Urinary bladder (tissue), 4 donors: ENCODE results near the gene SERPINB6. TPM values are rescaled to one million over a fixed set of nuclear protein-coding genes. Genes with fewer than 3 reads are reported as not detected.
A peak's percentile ranks its signal among the peaks of the same experiment; 100 is the strongest.
"Not testable (repeated sequence)": the region's sequence is repeated elsewhere in the genome, so short reads cannot be mapped to it uniquely, and the experiment has no call there.

ENCODE experiments used
- DNase-seq: peaks from one replicate; pipeline ENCODE4 v3.0.0-alpha.2; 2015; ENCODE audit errors: extremely low spot score
- H3K27ac ChIP-seq: one replicate; pipeline ENCODE4 v1.5.1; 2013; ENCODE audit warnings: low read depth, mild to moderate bottlenecking, moderate library complexity
- H3K36me3 ChIP-seq: one replicate; pipeline ENCODE4 v1.6.1; 2013; ENCODE audit warnings: mild to moderate bottlenecking, moderate library complexity; ENCODE audit not compliant: insufficient read depth
- H3K4me1 ChIP-seq: one replicate; pipeline ENCODE4 v1.6.1; 2013; ENCODE audit warnings: mild to moderate bottlenecking, moderate library complexity; ENCODE audit not compliant: insufficient read depth
- H3K4me3 ChIP-seq: one replicate; pipeline ENCODE4 v1.5.1; 2013; ENCODE audit warnings: low read depth, low read length
- WGBS: extraction: QIAGEN DNeasy Blood & Tissue Kit; methylation state at CpG from one replicate; pipeline ENCODE4 v1.1.7; 2013; 5-methylcytosine and 5-hydroxymethylcytosine counted together
- polyA plus RNA-seq: library from polyadenylated mRNA; stranded (reverse); fragments of 200-250 nt; gene quantifications from one replicate; pipeline ENCODE4 v1.2.3, GENCODE V29; 2013
- total RNA-seq: library from RNA; depleted of rRNA; stranded (reverse); fragments of >200 nt; gene quantifications from one replicate; pipeline ENCODE4 v1.2.3, GENCODE V29; 2014
- donor health status: healthy with polysubstance abuse.
- donor health status: healthy.

Gene SERPINB6
- total and polyA plus RNA-seq, 2 donors: 58.8 to 130 TPM

DNA sequence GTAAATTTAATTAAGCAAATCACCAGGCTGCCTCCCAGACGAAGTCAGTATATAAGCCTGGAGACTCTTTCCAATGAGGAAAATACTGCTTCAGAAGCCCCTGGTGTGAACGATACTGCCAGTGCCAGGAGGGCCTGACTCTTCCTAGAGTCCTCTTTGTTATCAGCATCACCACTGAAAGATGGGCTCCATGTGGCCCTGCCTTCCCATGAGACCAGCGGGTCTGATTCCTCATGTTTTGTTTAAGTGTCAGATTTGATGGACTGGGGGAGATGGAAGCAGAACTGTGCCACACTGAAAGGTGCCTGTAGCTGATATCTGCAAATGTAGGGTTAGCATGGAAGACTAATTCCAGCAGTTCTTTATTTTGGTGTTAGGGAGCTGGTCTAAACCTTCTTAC lies 36.2 kb upstream of the SERPINB6 start:
- no peak for DNase-seq
- WGBS: 87% methylated on average over 3 of the region's 3 CpGs
- Histone ChIP-seq H3K36me3 (peaks cover 3% of the 10 kb centered on the region), H3K27ac (no peak overlapping the region), H3K4me3 (no peak overlapping the region), H3K4me1 (no peaks in the 10 kb centered on the region)

DNA sequence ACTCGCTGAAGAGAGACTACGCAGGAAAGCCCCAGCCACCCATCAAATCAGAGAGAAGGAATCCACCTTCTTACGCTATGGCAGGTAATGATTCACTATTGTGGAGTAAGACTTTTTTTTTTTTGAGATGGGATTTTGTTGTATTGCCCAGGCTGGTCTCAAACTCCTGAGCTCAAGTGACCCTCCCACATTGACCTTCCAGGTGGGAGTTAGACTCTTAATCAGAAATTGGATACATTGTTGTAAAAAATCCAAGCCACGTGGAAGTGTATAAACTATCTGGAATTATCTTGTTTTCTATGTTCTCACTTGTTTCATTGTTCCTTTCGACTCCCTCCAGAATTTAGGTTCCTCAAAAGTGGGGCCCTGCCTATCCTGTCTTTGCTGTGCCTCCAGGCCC lies 35.1 kb upstream of the SERPINB6 start:
- no peak overlapping the region for H3K27ac ChIP-seq
- H3K4me1 ChIP-seq: no peaks in the 10 kb centered on the region
- no peak overlapping the region for H3K4me3 ChIP-seq
- peaks cover 3% of the 10 kb centered on the region for H3K36me3 ChIP-seq
- 88% methylated on average over 5 of the region's 5 CpGs for WGBS
- DNase-seq: no peak

DNA sequence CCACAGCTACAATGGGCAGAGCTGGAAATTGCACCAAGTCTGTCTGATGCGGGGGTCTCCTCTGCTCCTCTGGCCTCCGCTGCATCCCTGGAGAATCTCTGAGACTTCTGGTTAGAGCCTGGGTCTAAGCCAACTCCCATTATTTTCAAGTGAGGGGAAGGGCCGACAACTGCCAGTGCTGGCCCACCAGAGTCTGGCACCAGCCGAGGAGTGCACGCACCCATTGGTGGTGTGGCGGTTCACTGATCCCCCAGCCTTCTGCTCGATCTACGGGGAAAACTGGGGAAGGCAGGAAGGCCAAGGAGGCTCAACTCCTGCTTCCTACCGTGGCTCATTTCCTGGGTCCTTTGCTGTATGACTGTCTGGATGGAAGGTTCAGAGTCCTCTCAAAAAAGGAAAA lies 34.5 kb upstream of the SERPINB6 start:
- H3K4me3 ChIP-seq: no peak overlapping the region
- WGBS: 93% methylated on average over 9 of the region's 9 CpGs
- H3K4me1 ChIP-seq: no peaks in the 10 kb centered on the region
- no peak for DNase-seq
- H3K27ac ChIP-seq: no peak overlapping the region
- H3K36me3 ChIP-seq: peaks cover 3% of the 10 kb centered on the region

DNA sequence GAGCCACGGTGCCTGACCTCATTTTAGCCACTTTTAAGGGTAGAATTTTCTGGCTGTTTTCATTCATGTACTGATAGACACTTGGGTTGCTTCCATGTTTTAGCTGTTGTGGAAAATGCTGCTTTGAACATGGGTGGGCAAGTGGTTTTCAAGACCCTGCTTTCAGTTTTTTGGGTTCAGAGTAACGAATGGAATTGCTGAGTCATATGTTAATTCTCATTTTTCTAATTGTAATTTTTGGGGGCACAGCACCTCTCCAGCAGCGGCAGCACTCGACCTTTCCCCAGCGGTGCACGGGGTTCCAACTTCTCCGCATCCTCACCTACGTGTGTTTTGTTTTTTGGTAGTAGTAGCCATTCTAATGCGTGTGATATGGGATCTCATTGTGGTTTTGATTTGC lies 33.7 kb upstream of the SERPINB6 start:
- H3K27ac ChIP-seq: no peak overlapping the region
- WGBS: 95% methylated on average over 9 of the region's 9 CpGs
- peaks cover 3% of the 10 kb centered on the region for H3K36me3 ChIP-seq
- no peak for DNase-seq
- no peaks in the 10 kb centered on the region for H3K4me1 ChIP-seq
- no peak overlapping the region for H3K4me3 ChIP-seq

DNA sequence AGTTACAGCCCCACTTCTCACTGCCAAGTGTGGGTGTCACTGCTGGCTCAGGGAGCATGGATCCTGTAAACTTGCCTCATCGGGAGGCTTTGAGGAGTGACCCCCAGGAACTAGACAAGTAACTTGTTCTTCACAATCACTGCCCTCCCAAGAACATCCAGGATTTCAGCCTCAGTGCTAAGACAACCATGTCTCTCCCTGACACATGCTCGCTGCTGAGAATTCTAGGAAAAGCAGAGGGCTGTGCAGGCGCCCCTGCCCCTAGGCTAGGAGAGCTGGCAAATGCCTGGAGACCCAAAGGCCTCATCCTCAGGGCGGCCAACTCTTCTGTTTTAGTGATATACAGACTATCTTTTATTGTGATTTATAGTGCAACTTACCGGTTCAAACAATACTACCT lies 31.9 kb upstream of the SERPINB6 start:
- WGBS: 70% methylated on average over 4 of the region's 5 CpGs
- H3K36me3 ChIP-seq, H3K27ac ChIP-seq, H3K4me3 ChIP-seq, H3K4me1 ChIP-seq, DNase-seq: not testable (repeated sequence)

DNA sequence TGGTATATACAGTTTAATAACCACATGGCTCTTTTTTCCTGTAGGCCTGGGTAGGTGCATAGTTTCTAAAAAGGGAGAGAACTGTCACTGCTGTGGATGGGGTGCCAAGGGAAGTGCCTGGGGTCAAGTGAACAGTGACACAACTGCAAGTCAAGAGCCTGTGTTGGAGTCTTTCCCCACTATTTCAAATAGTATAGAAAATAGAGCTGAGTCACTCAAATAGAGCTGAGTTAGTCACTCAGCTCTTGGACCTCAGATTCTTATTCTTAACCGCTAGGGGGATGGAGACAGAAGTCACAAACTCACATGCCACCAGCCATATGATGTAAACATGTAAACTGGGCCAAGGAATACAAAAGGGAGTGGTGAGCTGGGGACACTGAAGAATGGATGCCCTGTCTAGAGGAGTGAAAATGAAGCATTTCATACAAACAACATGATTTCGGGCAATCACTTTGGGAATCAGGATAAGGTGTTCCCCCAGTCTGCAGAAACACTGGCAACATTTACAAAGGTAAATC lies 30.5 kb upstream of the SERPINB6 start:
- DNase-seq: no peak

DNA sequence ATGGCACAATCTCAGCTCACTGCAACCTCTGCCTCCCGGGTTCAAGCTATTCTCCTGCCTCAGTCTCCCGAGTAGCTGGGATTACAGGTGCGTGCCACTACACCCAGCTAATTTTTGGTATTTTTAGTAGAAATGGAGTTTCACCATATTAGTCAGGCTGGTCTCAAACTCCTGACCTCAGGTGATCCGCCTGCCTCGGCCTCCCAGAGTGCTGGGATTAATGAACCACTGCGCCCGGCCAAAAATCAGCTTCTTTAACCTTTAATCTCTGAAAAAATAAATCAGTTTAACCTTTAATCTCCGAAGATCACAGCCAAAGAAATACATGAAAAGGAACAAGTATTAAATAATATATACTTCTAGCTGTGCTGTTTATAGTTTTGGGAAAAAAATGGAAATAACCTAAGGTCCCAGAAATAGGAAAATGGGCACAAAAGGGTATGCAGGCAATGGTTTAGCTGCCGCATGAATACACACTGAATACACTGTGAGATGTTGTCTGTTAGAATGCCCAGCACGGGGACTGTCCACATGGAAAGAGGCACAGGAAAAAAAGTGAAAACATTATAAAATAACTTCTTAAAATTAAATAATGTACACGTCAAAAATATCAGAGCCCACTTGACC lies 29.9 kb upstream of the SERPINB6 start:
- Histone ChIP-seq H3K36me3 (peaks cover 3% of the 10 kb centered on the region), H3K4me1 (no peaks in the 10 kb centered on the region), H3K4me3 (no peak overlapping the region), H3K27ac (no peak overlapping the region)
- 94% methylated on average over 11 of the region's 11 CpGs for WGBS
- no peak for DNase-seq

More for the DNA sequence above, 30.5 kb upstream of the SERPINB6 start:
- 72% methylated on average over 2 of the region's 2 CpGs for WGBS
- Histone ChIP-seq H3K27ac (no peak overlapping the region), H3K36me3 (peaks cover 3% of the 10 kb centered on the region), H3K4me1 (no peaks in the 10 kb centered on the region), H3K4me3 (no peak overlapping the region)

DNA sequence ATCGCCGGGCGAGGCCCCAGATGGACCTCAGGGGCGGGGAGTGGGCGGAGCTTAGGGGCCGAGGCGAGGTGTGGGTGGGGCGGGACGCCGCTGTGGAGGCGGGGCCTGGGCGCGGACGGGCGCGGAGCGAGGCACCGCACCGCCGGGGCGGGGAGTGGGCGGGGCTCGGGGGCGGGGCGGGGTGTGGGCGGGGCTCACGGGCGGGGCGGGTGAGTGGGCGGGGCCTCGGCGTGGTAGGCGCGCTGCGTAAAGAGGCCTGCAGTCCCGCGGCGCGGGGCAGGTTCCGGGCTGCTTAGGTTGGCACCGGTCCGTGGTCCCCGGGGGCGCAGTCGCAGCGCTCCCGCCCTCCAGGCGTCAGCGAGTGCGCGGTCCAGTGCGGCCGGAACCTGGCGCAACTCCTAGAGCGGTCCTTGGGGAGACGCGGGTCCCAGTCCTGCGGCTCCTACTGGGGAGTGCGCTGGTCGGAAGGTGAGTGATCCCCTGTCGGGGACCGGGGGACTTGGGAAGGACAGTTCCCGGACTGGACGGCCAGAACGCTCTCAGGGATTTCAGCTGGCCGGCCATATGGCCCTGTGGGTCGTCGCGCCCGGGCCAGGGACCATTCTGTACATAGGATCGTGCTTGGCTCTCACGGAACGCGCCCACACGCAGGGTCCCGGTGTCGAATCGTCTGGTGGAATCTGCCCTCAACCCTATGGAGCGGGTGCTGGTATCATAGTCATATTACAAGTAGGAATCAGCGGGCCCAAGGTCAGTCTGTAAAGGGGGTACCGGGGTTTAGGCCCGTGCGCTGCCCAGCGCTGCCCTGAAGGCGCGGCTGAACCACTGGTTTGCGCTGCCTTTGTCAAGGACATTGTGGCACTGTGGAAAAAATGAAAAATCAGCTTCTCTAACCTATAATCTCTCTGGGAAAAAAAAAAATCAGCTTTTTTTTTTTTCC lies 28.5 kb upstream of the SERPINB6 start, which contains the start of gene NQO2:
NQO2 (plus strand) TSS at position 277 of the 940 bp plus-strand sequence. CDS start 6,659 bp downstream, outside the sequence.
- 5% methylated on average over 86 of the region's 87 CpGs for WGBS
- Histone ChIP-seq H3K27ac (peak within 1 kb of the TSS; percentile 55), H3K4me1 (no peaks in the 10 kb centered on the region), H3K36me3 (no peaks in the 10 kb centered on the region), H3K4me3 (peak within 1 kb of the TSS; percentile 60)
- DNase-seq: peak; percentile 65

DNA sequence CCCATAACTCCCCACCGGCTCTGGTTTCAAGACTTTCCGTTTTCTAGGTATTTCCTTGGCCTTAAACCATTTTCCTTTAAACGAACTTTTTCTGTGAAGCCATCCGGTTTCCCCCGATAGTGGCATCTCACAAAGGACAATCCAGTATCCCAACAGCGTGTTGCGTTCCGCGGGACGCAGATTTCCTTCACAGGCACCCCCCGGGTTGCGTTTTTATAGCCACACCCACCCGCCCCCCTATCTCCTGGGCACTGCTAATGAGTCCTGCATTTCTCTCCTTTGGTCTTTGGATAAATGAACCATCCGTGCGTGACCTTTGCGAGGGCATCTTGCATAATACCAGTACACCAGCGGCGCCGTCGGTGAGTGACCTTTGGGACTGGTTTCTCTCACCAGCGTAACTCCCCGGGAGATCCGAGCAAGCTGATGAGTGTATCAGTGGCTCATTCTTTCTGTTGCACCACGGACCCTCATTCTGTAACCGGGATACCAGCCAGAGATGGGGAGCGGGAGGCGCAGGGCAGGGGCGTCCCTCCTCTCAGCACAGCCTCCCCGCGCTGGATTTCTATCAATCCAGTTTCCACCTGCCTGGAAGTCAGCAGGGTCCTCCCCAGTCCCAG lies 27.7 kb upstream of the SERPINB6 start:
- WGBS: 1% methylated on average over 30 of the region's 30 CpGs
- peak overlapping the region; percentile 16 for H3K4me3 ChIP-seq
- no peak for DNase-seq
- no peaks in the 10 kb centered on the region for H3K4me1 ChIP-seq
- peak overlapping the region; percentile 55 for H3K27ac ChIP-seq
- H3K36me3 ChIP-seq: no peaks in the 10 kb centered on the region

DNA sequence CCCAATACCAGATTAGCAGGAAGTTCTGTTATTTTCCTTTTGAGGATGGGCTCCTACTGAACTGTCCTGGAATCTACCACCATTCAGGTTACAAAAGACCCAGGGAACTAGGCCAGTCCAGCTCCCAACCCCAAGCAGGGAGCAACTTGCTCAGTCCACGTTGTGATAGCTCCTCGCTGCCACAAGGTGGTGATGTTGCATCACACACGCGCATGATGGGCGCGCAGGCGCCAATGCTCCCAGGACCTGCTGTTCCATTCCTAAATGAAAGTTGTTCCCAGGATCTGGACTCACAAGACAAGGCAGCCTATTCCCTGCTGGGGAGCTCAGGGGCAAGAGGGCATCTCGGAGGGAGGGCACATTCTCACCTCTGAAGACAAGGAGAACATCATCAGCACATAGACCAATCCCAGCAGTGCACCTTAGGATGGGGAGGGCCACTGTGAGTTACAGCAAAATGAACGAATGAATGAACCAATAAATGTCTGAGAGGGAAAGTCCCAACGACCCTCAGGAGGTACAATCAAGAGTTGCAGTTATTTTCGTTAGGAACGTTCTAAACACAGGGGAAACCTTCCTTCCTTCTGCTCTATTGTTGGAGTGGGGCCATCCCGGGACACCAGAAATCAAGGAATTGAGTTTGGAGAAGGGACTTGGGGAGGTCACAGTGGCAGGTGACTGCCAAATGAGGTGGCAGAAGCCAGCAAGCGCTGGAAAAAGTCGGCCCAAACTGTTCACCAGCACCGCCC lies 27.1 kb upstream of the SERPINB6 start:
- DNase-seq, H3K4me1 ChIP-seq, H3K36me3 ChIP-seq, H3K27ac ChIP-seq, H3K4me3 ChIP-seq: not testable (repeated sequence)
- WGBS: 7% methylated on average over 11 of the region's 16 CpGs

DNA sequence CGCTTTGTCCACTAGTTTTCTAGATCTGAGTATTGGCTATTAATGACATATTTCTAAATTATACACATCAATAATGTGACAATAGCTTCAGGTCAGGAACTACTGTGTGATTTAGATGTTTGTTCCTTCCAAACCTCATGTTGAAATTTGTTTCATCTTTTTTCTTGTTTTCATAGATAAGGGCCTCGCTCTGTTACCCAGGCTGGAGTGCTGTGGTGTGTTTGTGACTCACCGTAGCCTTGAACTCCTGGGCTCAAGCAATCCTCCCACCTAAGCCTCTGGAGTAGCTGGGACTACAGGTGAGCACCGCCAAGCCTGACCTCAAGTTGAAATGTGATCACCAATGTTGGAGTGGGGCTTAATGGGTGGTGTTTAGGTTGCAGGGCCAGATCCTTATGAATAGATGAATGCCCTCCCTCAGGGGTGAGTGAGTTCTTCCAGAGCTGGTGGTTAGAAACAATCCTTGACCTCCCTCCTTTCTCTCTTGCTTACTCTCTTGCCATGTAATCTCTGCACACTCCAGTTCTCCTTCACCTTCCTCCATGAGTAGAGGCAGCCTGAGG lies 22.5 kb upstream of the SERPINB6 start:
- no peak for DNase-seq
- WGBS: 97% methylated on average over 4 of the region's 4 CpGs
- H3K4me1 ChIP-seq: no peaks in the 10 kb centered on the region
- no peak overlapping the region for H3K4me3 ChIP-seq
- H3K36me3 ChIP-seq: no peaks in the 10 kb centered on the region
- no peak overlapping the region for H3K27ac ChIP-seq

DNA sequence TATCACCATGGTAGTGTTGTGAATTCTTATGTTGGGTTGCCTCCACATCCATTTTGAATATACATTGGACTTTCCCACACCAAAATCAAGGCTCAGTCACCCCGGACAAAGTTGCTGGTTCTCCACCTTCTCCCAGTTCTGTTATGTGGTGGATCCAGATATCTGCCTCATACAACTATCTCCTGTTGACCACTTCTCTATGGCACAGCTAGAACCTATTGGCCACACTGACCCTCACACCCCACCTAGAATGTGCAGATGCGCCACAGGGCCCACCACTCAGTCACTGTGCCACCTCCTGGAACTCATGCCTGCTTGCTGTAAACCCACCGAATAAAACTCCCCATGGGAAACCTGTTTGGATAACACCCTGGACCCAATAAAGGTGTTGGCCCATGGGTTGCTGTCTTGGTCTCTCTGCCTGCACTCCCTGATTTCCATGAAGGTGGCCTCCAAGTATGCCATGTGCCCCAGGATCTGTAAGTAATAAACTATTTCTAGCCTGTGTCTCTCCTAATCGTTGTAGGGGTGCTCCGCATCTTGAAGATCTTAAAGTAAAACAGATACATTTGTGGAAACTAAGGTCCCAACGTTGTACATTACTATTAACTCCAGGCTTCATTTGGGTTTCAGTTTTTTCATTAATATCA lies 21.1 kb upstream of the SERPINB6 start:
- Histone ChIP-seq H3K4me3 (no peak overlapping the region), H3K4me1 (no peaks in the 10 kb centered on the region), H3K27ac (no peak overlapping the region), H3K36me3 (no peaks in the 10 kb centered on the region)
- DNase-seq: no peak
- WGBS: 74% methylated on average over 6 of the region's 6 CpGs
